ENCODE measurements around the gene PROKR2. TPM values are rescaled to one million over a fixed set of nuclear protein-coding genes. Genes with fewer than 3 reads are reported as not detected.

PROKR2 gene
- total and polyA plus RNA-seq, 2 of the 13 experiments (the other 11 are each of a cell fraction or from before 2014, with no cell fraction given) = not detected

GRCh38 chr20:5342021-5342420 lies 25.3 kb upstream of the PROKR2 start:
- no TSS peak for BruUV-seq (replicated peaks)
- no peaks in the 10 kb centered on the region for H3K79me2 ChIP-seq (ENCODE audit: insufficient read depth, low read length)
- ATAC-seq = no peak
- intact Hi-C loops (cut with micrococcal nuclease; ENCODE audit: unreplicated experiment) = no loop called here
- ChIA-PET CTCF (ENCODE audit: low intra/inter-chr PET ratio, low total read pairs) (no interaction called here), POLR2A (no interaction called here)
- no peak overlapping the region for H3K9ac ChIP-seq (ENCODE audit: insufficient read depth, low read depth, low read length)
- WGBS (ENCODE audit: low lambda C conversion rate) = 1% methylated on average over 4 of the region's 4 CpGs
- no peak for DNase-seq (ENCODE audit: low spot score)
- H3K9me3 ChIP-seq (ENCODE audit: low read length) = no peaks in the 10 kb centered on the region
- H3K27me3 ChIP-seq (ENCODE audit: control insufficient read depth in 1 of 2, insufficient read depth in 2 of 2, low read length in 2 of 2) = peaks cover 0 to 7% of the 10 kb centered on the region in 2 experiments; a peak in 1 of 5 replicates
- in situ Hi-C loops (cut with HindIII; ENCODE audit: extremely low pct_ligation_motif_present, low pct_unique_long_range_greater_than_20kb) = no loop called here
- no peak for FAIRE-seq
- H3K4me2 ChIP-seq (ENCODE audit: low read depth, low read length) = no peak overlapping the region
- TF ChIP-seq ZSCAN29 (CRISPR knock-in tag; conservative IDR thresholded peaks at IDR 0.05) (no peak), ZNF558 (CRISPR knock-in tag; IDR thresholded peaks at IDR 0.05; ENCODE audit: borderline replicate concordance) (no peak), EEA1 (CRISPR knock-in tag; IDR thresholded peaks at IDR 0.05; ENCODE audit: borderline replicate concordance) (no peak), KMT2A (CRISPR knock-in tag; IDR thresholded peaks at IDR 0.05) (no peak), ZKSCAN8 (CRISPR knock-in tag; IDR thresholded peaks at IDR 0.05; ENCODE audit: borderline replicate concordance) (no peak)
- no peaks in the 10 kb centered on the region for H3K4me1 ChIP-seq (ENCODE audit: insufficient read depth, low read length)
- H3K4me3 ChIP-seq (replicated peaks in 1 of 3; ENCODE audit: insufficient read depth in 1 of 3, low read depth in 2 of 3, low read length in 3 of 3) = no peak overlapping the region
- no peak overlapping the region for H3K27ac ChIP-seq (ENCODE audit: extremely low read length, insufficient read depth, low read length)
- no peaks in the 10 kb centered on the region for H4K20me1 ChIP-seq (ENCODE audit: insufficient read depth, low read length)
- H2AFZ ChIP-seq (ENCODE audit: low read length) = no peak overlapping the region
- no peaks in the 10 kb centered on the region for H3K36me3 ChIP-seq (replicated peaks in 1 of 2; ENCODE audit: control insufficient read depth in 1 of 2, insufficient read depth in 2 of 2, low read length in 2 of 2)

- H3K27me3 ChIP-seq (ENCODE audit: control insufficient read depth in 1 of 2, insufficient read depth in 2 of 2, low read length in 2 of 2) = peaks cover 0 to 46% of the 10 kb centered on the region in 2 experiments; a peak in 3 of 5 replicates
- H3K36me3 ChIP-seq (replicated peaks in 1 of 2; ENCODE audit: control insufficient read depth in 1 of 2, insufficient read depth in 2 of 2, low read length in 2 of 2) = no peaks in the 10 kb centered on the region
- no peaks in the 10 kb centered on the region for H3K4me1 ChIP-seq (ENCODE audit: insufficient read depth, low read length)
- H3K27ac ChIP-seq (ENCODE audit: extremely low read length, insufficient read depth, low read length) = no peak overlapping the region
- H3K79me2 ChIP-seq (ENCODE audit: insufficient read depth, low read length) = no peaks in the 10 kb centered on the region
- no TSS peak for BruUV-seq (replicated peaks)
- ChIA-PET POLR2A (no interaction called here), CTCF (ENCODE audit: low intra/inter-chr PET ratio, low total read pairs) (no interaction called here)
- intact Hi-C loops (cut with micrococcal nuclease; ENCODE audit: unreplicated experiment) = no loop called here
- TF ChIP-seq ZNF24 (IDR thresholded peaks at IDR 0.05) (no peak), ZMAT5 (CRISPR knock-in tag; IDR thresholded peaks at IDR 0.05; ENCODE audit: borderline replicate concordance, low read depth) (no peak), AHDC1 (CRISPR knock-in tag; IDR thresholded peaks at IDR 0.05; ENCODE audit: borderline replicate concordance) (no peak), DMAP1 (CRISPR knock-in tag; IDR thresholded peaks at IDR 0.05) (no peak), ZFP90 (CRISPR knock-in tag; IDR thresholded peaks at IDR 0.05; ENCODE audit: borderline replicate concordance) (no peak), SSRP1 (CRISPR knock-in tag; IDR thresholded peaks at IDR 0.05) (no peak), KDM3A (CRISPR knock-in tag; IDR thresholded peaks at IDR 0.05; ENCODE audit: low read depth) (no peak), NFKBIZ (CRISPR knock-in tag; IDR thresholded peaks at IDR 0.05) (no peak)
- 9% methylated on average over 3 of the region's 3 CpGs for WGBS (ENCODE audit: low lambda C conversion rate)
- H3K9me3 ChIP-seq (ENCODE audit: low read length) = no peaks in the 10 kb centered on the region
- ATAC-seq (no peak), FAIRE-seq (no peak), DNase-seq (ENCODE audit: low spot score) (no peak)
- H3K4me3 ChIP-seq (replicated peaks in 1 of 3; ENCODE audit: insufficient read depth in 1 of 3, low read depth in 2 of 3, low read length in 3 of 3) = no peak overlapping the region
- no peak overlapping the region for H3K9ac ChIP-seq (ENCODE audit: insufficient read depth, low read depth, low read length)
- no peak overlapping the region for H3K4me2 ChIP-seq (ENCODE audit: low read depth, low read length)
- no peak overlapping the region for H2AFZ ChIP-seq (ENCODE audit: low read length)
- in situ Hi-C loops (cut with HindIII; ENCODE audit: extremely low pct_ligation_motif_present, low pct_unique_long_range_greater_than_20kb) = no loop called here
- no peaks in the 10 kb centered on the region for H4K20me1 ChIP-seq (ENCODE audit: insufficient read depth, low read length)
These were observed 14.6 kb upstream of the PROKR2 start for GRCh38 chr20:5331340-5331739.
